HEK293 (cell line): Measurements from ENCODE around the gene EMC7.

Experiments
- CTCF ChIA-PET: fragments of 350-600 bp; formaldehyde crosslinking; extraction: SDS; loops from one replicate; lab custom pipeline; 2021; ENCODE audit warnings: antibody characterized with exemption; lab: Yijun Ruan, JAX
- POLR2A ChIA-PET: fragments of 300-600 bp; formaldehyde crosslinking; extraction: SDS; loops from one replicate; lab custom pipeline; 2020; ENCODE audit warnings: antibody characterized with exemption, inconsistent platforms; lab: Yijun Ruan, JAX
- H3K27ac ChIP-seq: fragments of 200-500 bp; sonication (Bioruptor generic); 2 replicates; pipeline ENCODE4 v1.5.1; 2014; ENCODE audit warnings: low read depth, low read length, control low read depth, inconsistent platforms; ENCODE audit errors: extremely low read depth
- H3K36me3 ChIP-seq, 2 experiments: fragments of 200-500 bp in 1 of 2; sonication (Bioruptor generic) in 1 of 2; 1 replicate in 1 of 2; 2 replicates in 1 of 2; pipeline ENCODE4 v1.5.1; 2014 to 2017; ENCODE audit warnings: inconsistent platforms in 2 of 2, low read length in 2 of 2; ENCODE audit not compliant: control insufficient read depth in 2 of 2, insufficient read depth in 1 of 2
- H3K4me1 ChIP-seq: fragments of 200-500 bp; sonication (Bioruptor generic); 2 replicates; pipeline ENCODE4 v1.5.1; 2014; ENCODE audit warnings: mild to moderate bottlenecking, low read length, inconsistent platforms; ENCODE audit not compliant: control insufficient read depth, insufficient read depth
- H3K4me3 ChIP-seq: 2 replicates; pipeline ENCODE4 v1.5.1; 2011; ENCODE audit warnings: low read depth, mild to moderate bottlenecking, control low read depth, low read length, moderate library complexity
- H3K9me3 ChIP-seq: fragments of 200-500 bp; sonication (Bioruptor generic); 2 replicates; pipeline ENCODE4 v1.5.1; 2014; ENCODE audit warnings: low read depth, low read length, inconsistent platforms; ENCODE audit not compliant: control insufficient read depth, insufficient read depth
- GLIS1 ChIP-seq: fragments of 450-650 bp; formaldehyde crosslinking; IDR thresholded peaks from 2 replicates; pipeline ENCODE4 v1.5.1; 2016; ENCODE audit warnings: missing biosample characterization, missing genetic modification characterization
- KLF8 ChIP-seq: fragments of 450-650 bp; formaldehyde crosslinking; IDR thresholded peaks from 2 replicates; pipeline ENCODE4 v1.5.1; 2016; ENCODE audit warnings: missing biosample characterization, missing genetic modification characterization
- OSR2 ChIP-seq: fragments of 450-650 bp; formaldehyde crosslinking; IDR thresholded peaks from 2 replicates; pipeline ENCODE4 v1.5.1; 2016; ENCODE audit warnings: missing biosample characterization, missing genetic modification characterization
- REPIN1 ChIP-seq: fragments of 450-650 bp; formaldehyde crosslinking; IDR thresholded peaks from 2 replicates; pipeline ENCODE4 v1.5.1; 2017; ENCODE audit warnings: missing biosample characterization, missing genetic modification characterization, low read depth
- ZBTB1 ChIP-seq: fragments of 450-650 bp; formaldehyde crosslinking; IDR thresholded peaks from 2 replicates; pipeline ENCODE4 v1.5.1; 2016; ENCODE audit warnings: missing biosample characterization, missing genetic modification characterization
- ZFP41 ChIP-seq: fragments of 450-650 bp; formaldehyde crosslinking; IDR thresholded peaks from 2 replicates; pipeline ENCODE4 v1.5.1; 2016; ENCODE audit warnings: missing biosample characterization, missing genetic modification characterization, borderline replicate concordance
- ZNF114 ChIP-seq: fragments of 450-650 bp; formaldehyde crosslinking; IDR thresholded peaks from 2 replicates; pipeline ENCODE4 v1.5.0; 2017; ENCODE audit warnings: missing biosample characterization, missing genetic modification characterization
- ZNF140 ChIP-seq: fragments of 450-650 bp; formaldehyde crosslinking; IDR thresholded peaks from 2 replicates; pipeline ENCODE4 v1.5.1; 2016; ENCODE audit warnings: missing biosample characterization, missing genetic modification characterization
- ZNF174 ChIP-seq: fragments of 450-650 bp; formaldehyde crosslinking; IDR thresholded peaks from 2 replicates; pipeline ENCODE4 v1.5.0; 2017; ENCODE audit warnings: missing biosample characterization, mild to moderate bottlenecking, missing genetic modification characterization
- ZNF24 ChIP-seq: fragments of 450-650 bp; formaldehyde crosslinking; IDR thresholded peaks from 2 replicates; pipeline ENCODE4 v1.5.1; 2016; ENCODE audit warnings: missing biosample characterization, missing genetic modification characterization
- ZNF292 ChIP-seq: fragments of 450-650 bp; formaldehyde crosslinking; IDR thresholded peaks from 2 replicates; pipeline ENCODE4 v1.5.1; 2016; ENCODE audit warnings: low read depth, missing biosample characterization, missing genetic modification characterization, borderline replicate concordance
- ZNF530 ChIP-seq: fragments of 450-650 bp; formaldehyde crosslinking; IDR thresholded peaks from 2 replicates; pipeline ENCODE4 v1.5.1; 2016; ENCODE audit warnings: low read depth, missing biosample characterization, missing genetic modification characterization
- ZNF677 ChIP-seq: fragments of 450-650 bp; IDR thresholded peaks from 2 replicates; pipeline ENCODE4 v1.5.0; 2018; ENCODE audit warnings: missing biosample characterization, mild to moderate bottlenecking, missing genetic modification characterization, moderate library complexity
- ZNF707 ChIP-seq: fragments of 450-650 bp; formaldehyde crosslinking; IDR thresholded peaks from 2 replicates; pipeline ENCODE4 v1.5.1; 2016; ENCODE audit warnings: missing biosample characterization, missing genetic modification characterization
- ZSCAN30 ChIP-seq: fragments of 450-650 bp; IDR thresholded peaks from 2 replicates; pipeline ENCODE4 v1.5.1; 2018; ENCODE audit warnings: missing biosample characterization, mild to moderate bottlenecking, missing genetic modification characterization, moderate library complexity
- TF ChIP-seq, protein P1 (sequence below): fragments of 450-650 bp; formaldehyde crosslinking; IDR thresholded peaks from 2 replicates; pipeline ENCODE4 v1.5.1; 2016; ENCODE audit warnings: missing biosample characterization, missing genetic modification characterization
- TF ChIP-seq, protein P2 (sequence below): fragments of 450-650 bp; formaldehyde crosslinking; IDR thresholded peaks from 2 replicates; pipeline ENCODE4 v1.5.1; 2016; ENCODE audit warnings: missing biosample characterization, missing genetic modification characterization
- TF ChIP-seq, protein P3 (sequence below): fragments of 450-650 bp; formaldehyde crosslinking; IDR thresholded peaks from 2 replicates; pipeline ENCODE4 v1.5.1; 2016; ENCODE audit warnings: missing biosample characterization, missing genetic modification characterization
- TF ChIP-seq, protein P4 (sequence below): fragments of 450-650 bp; formaldehyde crosslinking; IDR thresholded peaks from 2 replicates; pipeline ENCODE4 v1.5.1; 2016; ENCODE audit warnings: missing biosample characterization, missing genetic modification characterization
- TF ChIP-seq, protein P5 (sequence below): fragments of 450-650 bp; IDR thresholded peaks from 2 replicates; pipeline ENCODE4 v1.5.1; 2018; ENCODE audit warnings: missing biosample characterization, mild to moderate bottlenecking, missing genetic modification characterization

EMC7 gene

DNA sequence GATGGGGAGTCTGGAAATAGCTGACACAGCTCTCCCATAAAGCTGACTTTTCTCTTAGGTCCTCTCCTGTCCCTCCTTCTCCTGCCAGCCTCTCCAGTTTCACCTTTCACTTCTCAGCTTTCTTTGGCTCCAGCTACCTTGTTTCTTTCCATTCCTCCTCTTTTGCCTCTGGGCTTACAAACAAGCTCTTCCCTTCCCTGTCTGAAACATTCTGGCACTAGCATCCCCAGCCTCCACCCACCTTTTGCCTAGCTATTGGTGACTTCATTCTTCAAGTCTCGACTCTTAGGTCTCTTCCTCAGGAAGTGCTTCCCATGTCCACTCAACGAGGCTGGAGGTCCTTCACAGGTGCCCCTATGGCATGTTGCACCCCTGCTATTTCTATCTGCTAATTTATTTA lies 42.2 kb downstream of the EMC7 start:
- Histone ChIP-seq H3K4me1 (no peaks in the 10 kb centered on the region), H3K9me3 (no peaks in the 10 kb centered on the region)
- POLR2A ChIA-PET: no interaction called here
- TF ChIP-seq ZNF140 (tag by site-specific recombination): no peak
- TF ChIP-seq ZSCAN30 (tag by site-specific recombination): no peak
- no peak for TF ChIP-seq ZNF174 (tag by site-specific recombination)
- TF ChIP-seq, protein P1, sequence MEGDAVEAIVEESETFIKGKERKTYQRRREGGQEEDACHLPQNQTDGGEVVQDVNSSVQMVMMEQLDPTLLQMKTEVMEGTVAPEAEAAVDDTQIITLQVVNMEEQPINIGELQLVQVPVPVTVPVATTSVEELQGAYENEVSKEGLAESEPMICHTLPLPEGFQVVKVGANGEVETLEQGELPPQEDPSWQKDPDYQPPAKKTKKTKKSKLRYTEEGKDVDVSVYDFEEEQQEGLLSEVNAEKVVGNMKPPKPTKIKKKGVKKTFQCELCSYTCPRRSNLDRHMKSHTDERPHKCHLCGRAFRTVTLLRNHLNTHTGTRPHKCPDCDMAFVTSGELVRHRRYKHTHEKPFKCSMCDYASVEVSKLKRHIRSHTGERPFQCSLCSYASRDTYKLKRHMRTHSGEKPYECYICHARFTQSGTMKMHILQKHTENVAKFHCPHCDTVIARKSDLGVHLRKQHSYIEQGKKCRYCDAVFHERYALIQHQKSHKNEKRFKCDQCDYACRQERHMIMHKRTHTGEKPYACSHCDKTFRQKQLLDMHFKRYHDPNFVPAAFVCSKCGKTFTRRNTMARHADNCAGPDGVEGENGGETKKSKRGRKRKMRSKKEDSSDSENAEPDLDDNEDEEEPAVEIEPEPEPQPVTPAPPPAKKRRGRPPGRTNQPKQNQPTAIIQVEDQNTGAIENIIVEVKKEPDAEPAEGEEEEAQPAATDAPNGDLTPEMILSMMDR (tag by site-specific recombination): no peak
- no peak for TF ChIP-seq ZNF292 (tag by site-specific recombination)
- no peak for TF ChIP-seq ZNF677 (tag by site-specific recombination)
- TF ChIP-seq, all 188 proteins: peak for 0
- Histone ChIP-seq H3K27ac (no peak overlapping the region), H3K4me3 (no peak overlapping the region), H3K36me3 (no peaks in the 10 kb centered on the region)
- CTCF ChIA-PET: no interaction called here

DNA sequence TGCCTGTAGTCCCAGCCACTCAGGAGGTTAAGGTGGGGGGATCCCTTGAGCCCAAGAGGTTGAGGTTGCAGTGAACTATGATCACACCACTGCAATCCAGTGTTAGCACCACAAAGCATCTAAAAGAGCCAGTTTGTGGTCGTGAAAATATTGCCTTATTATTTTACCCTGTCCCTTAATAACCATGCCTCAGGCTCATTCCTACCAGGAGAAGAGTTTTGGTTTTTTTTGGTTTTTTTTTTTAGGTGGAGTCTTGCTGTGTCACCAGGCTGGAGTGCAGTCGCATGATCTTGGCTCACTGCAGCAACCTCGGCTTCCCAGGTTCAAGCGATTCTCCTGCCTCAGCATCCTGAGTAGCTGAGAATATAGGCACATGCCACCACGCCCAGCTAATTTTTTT lies 44.8 kb downstream of the EMC7 start:
- Histone ChIP-seq H3K4me3 (no peak overlapping the region), H3K9me3 (no peaks in the 10 kb centered on the region), H3K4me1 (no peaks in the 10 kb centered on the region), H3K27ac (no peak overlapping the region), H3K36me3 (no peaks in the 10 kb centered on the region)
- CTCF ChIA-PET: interaction anchor here (2.2 kb wide), 1 partner anchor 153 kb away, joined by 10 read pairs; the partner anchor contains the start of gene KATNBL1
- POLR2A ChIA-PET: no interaction called here
- TF ChIP-seq OSR2 (tag by site-specific recombination) (no peak), REPIN1 (tag by site-specific recombination) (no peak), GLIS1 (tag by site-specific recombination) (no peak), ZBTB1 (tag by site-specific recombination) (no peak), ZNF530 (tag by site-specific recombination) (no peak), KLF8 (no peak)
- TF ChIP-seq, protein P2, sequence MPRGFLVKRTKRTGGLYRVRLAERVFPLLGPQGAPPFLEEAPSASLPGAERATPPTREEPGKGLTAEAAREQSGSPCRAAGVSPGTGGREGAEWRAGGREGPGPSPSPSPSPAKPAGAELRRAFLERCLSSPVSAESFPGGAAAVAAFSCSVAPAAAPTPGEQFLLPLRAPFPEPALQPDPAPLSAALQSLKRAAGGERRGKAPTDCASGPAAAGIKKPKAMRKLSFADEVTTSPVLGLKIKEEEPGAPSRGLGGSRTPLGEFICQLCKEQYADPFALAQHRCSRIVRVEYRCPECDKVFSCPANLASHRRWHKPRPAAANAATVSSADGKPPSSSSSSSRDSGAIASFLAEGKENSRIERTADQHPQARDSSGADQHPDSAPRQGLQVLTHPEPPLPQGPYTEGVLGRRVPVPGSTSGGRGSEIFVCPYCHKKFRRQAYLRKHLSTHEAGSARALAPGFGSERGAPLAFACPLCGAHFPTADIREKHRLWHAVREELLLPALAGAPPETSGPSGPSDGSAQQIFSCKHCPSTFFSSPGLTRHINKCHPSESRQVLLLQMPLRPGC (tag by site-specific recombination): no peak

DNA sequence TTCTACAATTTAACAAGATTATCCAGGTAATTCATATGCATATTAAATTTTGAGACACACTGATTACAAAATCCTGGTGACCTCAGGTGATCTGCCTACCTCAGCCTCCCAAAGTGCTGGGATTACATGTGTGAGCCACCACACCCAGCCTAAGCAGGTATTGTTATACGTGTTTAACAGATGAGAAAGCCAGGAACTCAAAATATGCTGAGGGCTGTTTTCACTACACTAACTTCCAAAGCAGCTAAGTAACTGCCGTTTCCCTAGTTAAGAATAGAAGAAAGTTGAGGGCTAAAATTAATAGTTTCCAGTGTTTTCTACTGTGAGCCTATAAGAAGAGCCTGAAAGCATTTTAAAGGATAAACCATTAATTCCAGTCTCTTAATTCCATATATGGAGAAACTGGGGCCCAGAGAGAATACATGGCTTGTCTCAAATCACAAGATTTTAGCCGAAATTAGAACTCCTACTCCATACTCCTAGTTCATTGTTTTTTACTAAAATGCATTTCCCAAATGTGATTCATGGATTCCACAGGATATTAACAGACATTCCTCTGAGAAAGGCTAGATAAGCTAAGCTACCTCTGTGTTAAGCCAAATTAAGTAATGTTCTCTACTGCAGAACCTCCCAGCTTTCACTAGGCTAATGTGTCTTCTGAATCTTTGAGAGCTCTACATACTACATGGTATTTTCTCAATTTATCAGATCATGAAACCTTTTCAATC lies 45.6 kb downstream of the EMC7 start:
- Histone ChIP-seq H3K9me3 (no peaks in the 10 kb centered on the region), H3K4me1 (no peaks in the 10 kb centered on the region), H3K4me3 (no peak overlapping the region), H3K27ac (no peak overlapping the region), H3K36me3 (no peaks in the 10 kb centered on the region)
- CTCF ChIA-PET: interaction anchor here (2.2 kb wide), 1 partner anchor 154 kb away, joined by 10 read pairs; the partner anchor contains the start of gene KATNBL1
- POLR2A ChIA-PET: no interaction called here
- TF ChIP-seq ZNF707 (tag by site-specific recombination): no peak
- no peak for TF ChIP-seq ZNF114
- TF ChIP-seq ZNF24 (tag by site-specific recombination): no peak
- TF ChIP-seq, protein P3, sequence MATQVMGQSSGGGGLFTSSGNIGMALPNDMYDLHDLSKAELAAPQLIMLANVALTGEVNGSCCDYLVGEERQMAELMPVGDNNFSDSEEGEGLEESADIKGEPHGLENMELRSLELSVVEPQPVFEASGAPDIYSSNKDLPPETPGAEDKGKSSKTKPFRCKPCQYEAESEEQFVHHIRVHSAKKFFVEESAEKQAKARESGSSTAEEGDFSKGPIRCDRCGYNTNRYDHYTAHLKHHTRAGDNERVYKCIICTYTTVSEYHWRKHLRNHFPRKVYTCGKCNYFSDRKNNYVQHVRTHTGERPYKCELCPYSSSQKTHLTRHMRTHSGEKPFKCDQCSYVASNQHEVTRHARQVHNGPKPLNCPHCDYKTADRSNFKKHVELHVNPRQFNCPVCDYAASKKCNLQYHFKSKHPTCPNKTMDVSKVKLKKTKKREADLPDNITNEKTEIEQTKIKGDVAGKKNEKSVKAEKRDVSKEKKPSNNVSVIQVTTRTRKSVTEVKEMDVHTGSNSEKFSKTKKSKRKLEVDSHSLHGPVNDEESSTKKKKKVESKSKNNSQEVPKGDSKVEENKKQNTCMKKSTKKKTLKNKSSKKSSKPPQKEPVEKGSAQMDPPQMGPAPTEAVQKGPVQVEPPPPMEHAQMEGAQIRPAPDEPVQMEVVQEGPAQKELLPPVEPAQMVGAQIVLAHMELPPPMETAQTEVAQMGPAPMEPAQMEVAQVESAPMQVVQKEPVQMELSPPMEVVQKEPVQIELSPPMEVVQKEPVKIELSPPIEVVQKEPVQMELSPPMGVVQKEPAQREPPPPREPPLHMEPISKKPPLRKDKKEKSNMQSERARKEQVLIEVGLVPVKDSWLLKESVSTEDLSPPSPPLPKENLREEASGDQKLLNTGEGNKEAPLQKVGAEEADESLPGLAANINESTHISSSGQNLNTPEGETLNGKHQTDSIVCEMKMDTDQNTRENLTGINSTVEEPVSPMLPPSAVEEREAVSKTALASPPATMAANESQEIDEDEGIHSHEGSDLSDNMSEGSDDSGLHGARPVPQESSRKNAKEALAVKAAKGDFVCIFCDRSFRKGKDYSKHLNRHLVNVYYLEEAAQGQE (tag by site-specific recombination): no peak
- TF ChIP-seq, protein P4, sequence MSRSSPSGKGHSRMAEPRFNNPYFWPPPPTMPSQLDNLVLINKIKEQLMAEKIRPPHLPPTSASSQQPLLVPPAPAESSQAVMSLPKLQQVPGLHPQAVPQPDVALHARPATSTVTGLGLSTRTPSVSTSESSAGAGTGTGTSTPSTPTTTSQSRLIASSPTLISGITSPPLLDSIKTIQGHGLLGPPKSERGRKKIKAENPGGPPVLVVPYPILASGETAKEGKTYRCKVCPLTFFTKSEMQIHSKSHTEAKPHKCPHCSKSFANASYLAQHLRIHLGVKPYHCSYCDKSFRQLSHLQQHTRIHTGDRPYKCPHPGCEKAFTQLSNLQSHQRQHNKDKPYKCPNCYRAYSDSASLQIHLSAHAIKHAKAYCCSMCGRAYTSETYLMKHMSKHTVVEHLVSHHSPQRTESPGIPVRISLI (tag by site-specific recombination): no peak
- TF ChIP-seq, protein P5, sequence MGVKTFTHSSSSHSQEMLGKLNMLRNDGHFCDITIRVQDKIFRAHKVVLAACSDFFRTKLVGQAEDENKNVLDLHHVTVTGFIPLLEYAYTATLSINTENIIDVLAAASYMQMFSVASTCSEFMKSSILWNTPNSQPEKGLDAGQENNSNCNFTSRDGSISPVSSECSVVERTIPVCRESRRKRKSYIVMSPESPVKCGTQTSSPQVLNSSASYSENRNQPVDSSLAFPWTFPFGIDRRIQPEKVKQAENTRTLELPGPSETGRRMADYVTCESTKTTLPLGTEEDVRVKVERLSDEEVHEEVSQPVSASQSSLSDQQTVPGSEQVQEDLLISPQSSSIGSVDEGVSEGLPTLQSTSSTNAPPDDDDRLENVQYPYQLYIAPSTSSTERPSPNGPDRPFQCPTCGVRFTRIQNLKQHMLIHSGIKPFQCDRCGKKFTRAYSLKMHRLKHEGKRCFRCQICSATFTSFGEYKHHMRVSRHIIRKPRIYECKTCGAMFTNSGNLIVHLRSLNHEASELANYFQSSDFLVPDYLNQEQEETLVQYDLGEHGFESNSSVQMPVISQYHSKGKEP (tag by site-specific recombination): no peak
- TF ChIP-seq ZFP41 (tag by site-specific recombination): no peak
